Brain microvascular endothelial cell (primary cell): ENCODE measurements around the gene CETP.
"Not testable (repeated sequence)": the region's sequence is repeated elsewhere in the genome, so short reads cannot be mapped to it uniquely, and the experiment has no call there.

ENCODE experiments used
- DNase-seq: peaks from one replicate; pipeline ENCODE4 v3.0.0-alpha.2; 2020
- H3K27ac ChIP-seq: fragments of 250-450 bp; sonication (Bioruptor Pico); 2 replicates; pipeline ENCODE4 v1.5.1; 2020; ENCODE audit warnings: mild to moderate bottlenecking, moderate library complexity
- H3K27me3 ChIP-seq: fragments of 250-450 bp; sonication (Bioruptor Pico); replicated peaks from 2 replicates; pipeline ENCODE4 v1.5.1; 2020; ENCODE audit warnings: mild to moderate bottlenecking
- H3K36me3 ChIP-seq: fragments of 250-450 bp; sonication (Bioruptor Pico); replicated peaks from 2 replicates; pipeline ENCODE4 v1.5.1; 2020; ENCODE audit warnings: mild to moderate bottlenecking
- H3K4me3 ChIP-seq: 2 replicates; pipeline ENCODE4 v1.5.1; 2011; ENCODE audit warnings: low read depth, mild to moderate bottlenecking, control low read depth, low read length, moderate library complexity
- in situ Hi-C: cut with HindIII; loops from 2 replicates; pipeline ENCODE4 v1.10.0; 2017; ENCODE audit warnings: low sequenced_read_pairs, low pct_ligation_motif_present
- TF ChIP-seq, protein P1 (sequence below): IDR thresholded peaks from 2 replicates; pipeline ENCODE4 v1.5.1; 2011; ENCODE audit warnings: low read depth, mild to moderate bottlenecking, moderate library complexity, low read length, control low read depth, inconsistent platforms; ENCODE audit errors: missing control alignments

CETP gene

DNA sequence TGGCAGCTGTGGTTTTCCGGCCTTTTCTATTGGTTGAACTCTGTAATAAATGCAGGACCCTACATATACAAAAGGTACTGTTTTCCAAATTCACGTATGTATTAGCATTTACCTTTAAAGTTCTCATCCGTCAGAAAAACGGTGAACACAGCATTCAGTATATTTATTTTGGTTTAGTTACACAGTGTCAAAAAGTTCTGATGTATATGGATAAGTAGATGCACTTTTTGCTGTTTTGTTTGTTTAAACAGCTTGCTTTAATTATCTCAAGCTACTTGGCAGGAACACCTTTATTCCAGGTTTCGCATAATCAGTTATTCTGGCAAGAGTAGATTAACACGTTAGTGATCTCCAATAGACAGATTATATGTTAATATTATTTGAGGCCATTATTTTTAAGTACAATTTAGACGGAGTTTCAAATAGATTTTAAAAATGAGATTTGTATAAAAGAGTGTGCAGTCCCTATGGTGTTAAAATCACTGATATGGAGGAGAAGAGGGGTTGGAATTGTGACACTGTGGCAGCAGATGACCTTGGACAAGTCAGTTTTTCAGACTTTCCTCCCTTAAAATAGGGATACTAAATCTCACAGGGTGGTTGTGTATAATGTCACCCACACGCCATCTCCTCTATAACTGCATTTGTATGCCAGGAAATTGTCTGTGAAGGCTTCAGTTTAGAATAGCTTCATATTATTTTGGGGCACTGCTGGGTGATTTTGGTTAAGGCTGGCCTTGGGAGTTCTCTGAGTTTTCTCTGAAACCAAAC lies 27.7 kb upstream of the CETP start:
- TF ChIP-seq, protein P1, sequence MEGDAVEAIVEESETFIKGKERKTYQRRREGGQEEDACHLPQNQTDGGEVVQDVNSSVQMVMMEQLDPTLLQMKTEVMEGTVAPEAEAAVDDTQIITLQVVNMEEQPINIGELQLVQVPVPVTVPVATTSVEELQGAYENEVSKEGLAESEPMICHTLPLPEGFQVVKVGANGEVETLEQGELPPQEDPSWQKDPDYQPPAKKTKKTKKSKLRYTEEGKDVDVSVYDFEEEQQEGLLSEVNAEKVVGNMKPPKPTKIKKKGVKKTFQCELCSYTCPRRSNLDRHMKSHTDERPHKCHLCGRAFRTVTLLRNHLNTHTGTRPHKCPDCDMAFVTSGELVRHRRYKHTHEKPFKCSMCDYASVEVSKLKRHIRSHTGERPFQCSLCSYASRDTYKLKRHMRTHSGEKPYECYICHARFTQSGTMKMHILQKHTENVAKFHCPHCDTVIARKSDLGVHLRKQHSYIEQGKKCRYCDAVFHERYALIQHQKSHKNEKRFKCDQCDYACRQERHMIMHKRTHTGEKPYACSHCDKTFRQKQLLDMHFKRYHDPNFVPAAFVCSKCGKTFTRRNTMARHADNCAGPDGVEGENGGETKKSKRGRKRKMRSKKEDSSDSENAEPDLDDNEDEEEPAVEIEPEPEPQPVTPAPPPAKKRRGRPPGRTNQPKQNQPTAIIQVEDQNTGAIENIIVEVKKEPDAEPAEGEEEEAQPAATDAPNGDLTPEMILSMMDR, result no peak
- in situ Hi-C loops, result no loop called here
- no peak for DNase-seq
- Histone ChIP-seq H3K36me3 (peaks cover 57% of the 10 kb centered on the region), H3K27me3 (no peaks in the 10 kb centered on the region), H3K27ac (no peak overlapping the region), H3K4me3 (peak overlapping the region; percentile 98)

DNA sequence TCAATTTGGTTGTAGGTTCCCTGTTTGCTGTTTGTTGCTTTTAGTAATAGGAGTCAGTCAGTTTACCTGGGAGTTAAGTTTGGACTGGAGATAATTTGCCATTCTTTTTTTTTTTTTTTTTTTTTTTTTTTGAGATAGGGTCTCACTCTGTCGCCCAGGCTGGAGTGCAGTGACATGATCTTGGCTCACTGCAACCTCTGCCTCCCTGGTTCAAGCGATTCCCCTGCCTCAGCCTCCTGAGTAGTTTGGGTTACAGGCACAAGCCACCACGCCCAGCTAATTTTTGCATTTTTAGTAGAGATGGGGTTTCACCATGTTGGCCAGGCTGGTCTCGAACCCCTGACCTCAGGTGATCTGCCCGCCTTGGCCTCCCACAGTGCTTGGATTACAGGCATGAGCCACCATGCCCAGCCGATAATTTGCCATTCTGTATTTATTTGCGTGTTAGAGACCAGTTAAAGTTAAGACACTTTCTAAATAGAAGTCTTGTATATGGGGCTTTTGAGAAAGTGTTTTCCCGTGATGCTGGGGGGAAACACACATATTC lies 27.1 kb upstream of the CETP start:
- Histone ChIP-seq H3K36me3 (peaks cover 64% of the 10 kb centered on the region), H3K4me3 (peak overlapping the region; percentile 98)
- H3K27me3 ChIP-seq, DNase-seq, H3K27ac ChIP-seq, in situ Hi-C loops: not testable (repeated sequence)

DNA sequence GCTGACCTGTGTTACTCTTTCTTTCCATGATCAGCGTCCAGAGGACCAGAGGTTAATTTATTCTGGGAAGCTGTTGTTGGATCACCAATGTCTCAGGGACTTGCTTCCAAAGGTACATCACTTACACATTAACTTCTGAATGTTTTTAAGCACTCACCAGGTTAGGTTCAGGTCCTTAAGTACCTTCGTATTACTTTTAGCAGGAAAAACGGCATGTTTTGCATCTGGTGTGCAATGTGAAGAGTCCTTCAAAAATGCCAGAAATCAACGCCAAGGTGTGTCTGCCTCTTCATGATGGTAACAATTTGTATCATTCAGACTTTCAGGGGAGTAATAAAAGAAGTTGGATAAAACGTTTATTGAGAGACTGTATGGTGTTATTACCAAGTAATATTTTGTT lies 26.5 kb upstream of the CETP start:
- no peak overlapping the region for H3K27ac ChIP-seq
- peak overlapping the region; percentile 98 for H3K4me3 ChIP-seq
- H3K36me3 ChIP-seq, result peaks cover 69% of the 10 kb centered on the region
- TF ChIP-seq, protein P1, result no peak
- in situ Hi-C loops, result no loop called here
- no peaks in the 10 kb centered on the region for H3K27me3 ChIP-seq
- no peak for DNase-seq

DNA sequence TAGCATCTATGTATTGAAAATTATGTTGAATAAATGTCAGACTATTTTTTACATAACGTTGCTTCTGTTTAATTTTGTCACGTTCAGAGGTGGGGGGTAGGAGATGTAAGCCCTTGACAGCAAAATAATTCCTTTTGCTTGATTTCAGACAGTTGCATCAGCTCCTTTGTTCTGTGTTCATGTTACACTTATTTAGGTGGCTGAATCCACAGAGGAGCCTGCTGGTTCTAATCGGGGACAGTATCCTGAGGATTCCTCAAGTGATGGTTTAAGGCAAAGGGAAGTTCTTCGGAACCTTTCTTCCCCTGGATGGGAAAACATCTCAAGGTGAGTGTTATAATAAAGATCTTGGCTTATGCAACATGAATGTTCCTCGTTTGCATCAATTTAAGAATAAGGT lies 25.3 kb upstream of the CETP start:
- Histone ChIP-seq H3K27ac (no peak overlapping the region), H3K4me3 (no peak overlapping the region), H3K36me3 (peaks cover 81% of the 10 kb centered on the region), H3K27me3 (no peaks in the 10 kb centered on the region)
- DNase-seq, result no peak
- TF ChIP-seq, protein P1, result no peak
- in situ Hi-C loops, result no loop called here

DNA sequence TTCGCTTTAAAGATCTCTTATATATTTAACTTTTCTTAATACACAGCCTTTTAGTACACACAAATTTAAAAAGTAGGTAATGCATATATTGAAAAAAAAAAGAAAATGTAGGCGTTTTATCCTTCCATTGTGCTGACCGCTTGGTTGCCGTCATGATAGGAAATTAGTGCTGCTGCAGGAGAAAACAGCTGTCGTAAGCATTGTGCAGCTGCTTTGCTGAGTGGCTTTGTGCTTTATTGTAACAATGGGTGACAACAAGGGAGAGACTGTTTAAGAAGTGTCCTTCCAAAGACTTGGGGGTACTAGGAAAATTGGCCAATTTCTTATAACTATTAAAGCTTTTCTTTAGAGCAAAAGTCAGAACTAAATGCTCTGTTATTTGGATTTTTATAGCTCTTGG lies 24.8 kb upstream of the CETP start:
- H3K4me3 ChIP-seq, result no peak overlapping the region
- in situ Hi-C loops, result no loop called here
- H3K36me3 ChIP-seq, result peaks cover 84% of the 10 kb centered on the region
- no peak overlapping the region for H3K27ac ChIP-seq
- no peak for DNase-seq
- no peaks in the 10 kb centered on the region for H3K27me3 ChIP-seq
- TF ChIP-seq, protein P1, result no peak

DNA sequence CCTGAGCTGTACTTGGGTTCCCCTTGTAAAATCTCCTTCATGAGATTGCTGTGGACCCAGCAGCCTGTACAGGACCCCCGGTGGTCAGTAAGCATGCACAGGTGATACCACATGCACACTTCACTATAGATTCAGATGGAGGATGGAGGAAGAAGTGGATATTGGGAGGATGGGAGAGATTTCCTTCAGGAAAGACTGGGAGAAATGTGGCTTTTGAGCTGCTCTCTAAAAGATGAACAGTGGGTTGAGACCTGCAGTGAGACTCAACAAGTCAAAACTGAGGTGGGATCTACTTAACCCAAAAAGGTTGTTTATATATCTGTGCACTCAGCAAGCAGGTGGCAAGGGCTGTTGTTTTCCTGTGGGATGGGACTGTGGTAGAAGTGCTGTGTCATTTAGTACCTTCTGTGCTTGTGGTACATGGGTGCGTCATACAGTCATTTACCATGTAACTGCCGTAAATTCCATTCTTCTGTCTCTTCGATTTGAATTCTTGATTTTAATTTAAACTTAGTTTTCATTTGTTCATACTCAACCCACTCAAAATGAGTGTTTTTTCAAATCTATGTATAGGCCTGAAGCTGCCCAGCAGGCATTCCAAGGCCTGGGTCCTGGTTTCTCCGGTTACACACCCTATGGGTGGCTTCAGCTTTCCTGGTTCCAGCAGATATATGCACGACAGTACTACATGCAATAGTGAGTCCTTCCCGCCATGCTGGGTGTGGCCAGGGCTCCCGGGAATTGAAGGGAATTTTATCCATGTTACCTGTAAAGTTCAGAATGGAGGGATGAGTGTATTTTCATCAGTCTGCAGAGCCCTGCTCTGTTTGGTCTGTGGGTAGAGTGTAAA lies 22.9 kb upstream of the CETP start:
- no peak for DNase-seq
- in situ Hi-C loops, result no loop called here
- TF ChIP-seq, protein P1, result peak; percentile 15
- Histone ChIP-seq H3K27ac (no peak overlapping the region), H3K4me3 (no peak overlapping the region), H3K27me3 (no peaks in the 10 kb centered on the region), H3K36me3 (peaks cover 85% of the 10 kb centered on the region)
